ENCODE data around the gene DHRS11. TPM values are rescaled to one million over a fixed set of nuclear protein-coding genes. Genes with fewer than 3 reads are reported as not detected.
A peak's percentile ranks its signal among the peaks of the same experiment; 100 is the strongest.

The DHRS11 gene
- total and polyA plus RNA-seq, 11 donors = 11.0 to 22.2 (median 13.5) TPM

GRCh38 chr17:36553459-36553858 is 38.2 kb upstream of the DHRS11 start:
- H3K9me3 ChIP-seq = no peaks in the 10 kb centered on the region
- no peak overlapping the region for H3K4me3 ChIP-seq
- peaks cover 0 to 50% (median 39%) of the 10 kb centered on the region in 9 donors for H3K36me3 ChIP-seq
- no peak for ATAC-seq
- DNase-seq = no peak
- no peaks in the 10 kb centered on the region for H3K27me3 ChIP-seq
- WGBS, 4 donors = 80 to 87% (median 85%) methylated on average over 3 of the region's 3 CpGs
- intact Hi-C loops (cut with DNase I) = no loop called here
- peaks cover 0 to 58% (median 31%) of the 10 kb centered on the region in 12 donors for H3K4me1 ChIP-seq
- no peak overlapping the region for H3K27ac ChIP-seq
- TF ChIP-seq, protein P1, sequence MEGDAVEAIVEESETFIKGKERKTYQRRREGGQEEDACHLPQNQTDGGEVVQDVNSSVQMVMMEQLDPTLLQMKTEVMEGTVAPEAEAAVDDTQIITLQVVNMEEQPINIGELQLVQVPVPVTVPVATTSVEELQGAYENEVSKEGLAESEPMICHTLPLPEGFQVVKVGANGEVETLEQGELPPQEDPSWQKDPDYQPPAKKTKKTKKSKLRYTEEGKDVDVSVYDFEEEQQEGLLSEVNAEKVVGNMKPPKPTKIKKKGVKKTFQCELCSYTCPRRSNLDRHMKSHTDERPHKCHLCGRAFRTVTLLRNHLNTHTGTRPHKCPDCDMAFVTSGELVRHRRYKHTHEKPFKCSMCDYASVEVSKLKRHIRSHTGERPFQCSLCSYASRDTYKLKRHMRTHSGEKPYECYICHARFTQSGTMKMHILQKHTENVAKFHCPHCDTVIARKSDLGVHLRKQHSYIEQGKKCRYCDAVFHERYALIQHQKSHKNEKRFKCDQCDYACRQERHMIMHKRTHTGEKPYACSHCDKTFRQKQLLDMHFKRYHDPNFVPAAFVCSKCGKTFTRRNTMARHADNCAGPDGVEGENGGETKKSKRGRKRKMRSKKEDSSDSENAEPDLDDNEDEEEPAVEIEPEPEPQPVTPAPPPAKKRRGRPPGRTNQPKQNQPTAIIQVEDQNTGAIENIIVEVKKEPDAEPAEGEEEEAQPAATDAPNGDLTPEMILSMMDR (IDR thresholded peaks at IDR 0.05) = no peak
- TF ChIP-seq POLR2A (IDR thresholded peaks at IDR 0.05) = no peak

DNA sequence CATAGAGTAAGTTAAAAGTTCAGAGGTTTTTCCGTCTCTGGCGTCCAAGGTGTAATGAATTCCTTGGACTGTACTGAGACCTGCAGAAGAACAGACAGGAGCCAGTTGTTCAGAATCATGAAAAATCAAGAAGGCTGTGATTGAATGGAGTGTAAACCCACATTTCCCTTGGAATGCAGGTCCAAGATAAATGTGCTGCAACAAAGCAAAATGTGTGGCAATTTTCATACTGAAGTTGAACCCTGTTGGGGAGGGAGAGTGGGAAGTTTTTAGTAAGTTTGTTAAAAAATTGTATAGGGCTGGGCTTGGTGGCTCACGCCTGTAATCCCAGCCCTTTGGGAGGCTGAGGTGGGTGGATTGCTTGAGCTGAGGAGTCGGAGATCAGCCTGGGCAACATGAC is 25.6 kb upstream of the DHRS11 start:
- H3K9me3 ChIP-seq = no peaks in the 10 kb centered on the region
- intact Hi-C loops (cut with DNase I) = no loop called here
- no peak for DNase-seq
- peaks cover 0 to 100% (median 94%) of the 10 kb centered on the region in 9 donors for H3K36me3 ChIP-seq
- 94 to 98% (median 95%) methylated on average over 4 of the region's 4 CpGs for WGBS, 4 donors
- peaks cover 0 to 4% (median 0%) of the 10 kb centered on the region in 12 donors for H3K4me1 ChIP-seq
- H3K27me3 ChIP-seq = no peaks in the 10 kb centered on the region
- ATAC-seq = no peak
- TF ChIP-seq POLR2A (IDR thresholded peaks at IDR 0.05) = no peak
- TF ChIP-seq, protein P1 (IDR thresholded peaks at IDR 0.05) = no peak
- no peak overlapping the region for H3K27ac ChIP-seq
- no peak overlapping the region for H3K4me3 ChIP-seq

GRCh38 chr17:36575028-36575427 is 16.7 kb upstream of the DHRS11 start:
- peak in 1 of 5 donors; percentile 42 for DNase-seq
- Histone ChIP-seq H3K36me3 (peaks cover 0 to 92% (median 71%) of the 10 kb centered on the region in 9 donors), H3K27me3 (no peaks in the 10 kb centered on the region), H3K27ac (no peak overlapping the region), H3K9me3 (no peaks in the 10 kb centered on the region), H3K4me1 (peaks cover 0 to 9% (median 2%) of the 10 kb centered on the region in 12 donors), H3K4me3 (no peak overlapping the region)
- WGBS, 4 donors = 95 to 98% (median 96%) methylated on average over 11 to 12 of the region's 12 CpGs
- no peak for ATAC-seq
- intact Hi-C loops (cut with DNase I) = no loop called here
- TF ChIP-seq POLR2A (IDR thresholded peaks at IDR 0.05) = no peak
- TF ChIP-seq, protein P1 (IDR thresholded peaks at IDR 0.05) = no peak

DNA sequence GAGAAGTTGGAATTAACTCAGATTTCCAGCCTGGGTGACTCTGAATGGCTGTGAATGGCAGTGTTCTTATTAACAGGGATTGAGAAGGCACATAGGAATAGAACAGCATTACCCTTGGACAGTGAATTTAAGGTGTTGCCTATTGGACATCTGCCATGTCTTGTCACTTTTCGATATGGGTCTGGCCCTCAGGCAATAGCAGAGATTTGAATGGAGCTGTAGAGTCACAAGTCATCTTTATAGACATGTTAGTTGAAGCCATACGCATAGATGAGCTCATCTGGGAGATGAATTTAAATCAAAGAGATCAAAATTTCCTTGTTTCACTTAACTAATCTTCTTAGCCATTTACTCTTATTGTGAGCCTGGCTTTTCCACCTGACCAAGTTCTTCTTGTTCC is 14.9 kb upstream of the DHRS11 start:
- Histone ChIP-seq H3K4me3 (no peak overlapping the region), H3K4me1 (peaks cover 0 to 9% (median 2%) of the 10 kb centered on the region in 12 donors), H3K27me3 (no peaks in the 10 kb centered on the region), H3K27ac (no peak overlapping the region), H3K9me3 (no peaks in the 10 kb centered on the region), H3K36me3 (peaks cover 0 to 92% (median 72%) of the 10 kb centered on the region in 9 donors)
- TF ChIP-seq, protein P1 (IDR thresholded peaks at IDR 0.05) = no peak
- no peak for TF ChIP-seq POLR2A (IDR thresholded peaks at IDR 0.05)
- DNase-seq (no peak), ATAC-seq (peak in 1 of 4 donors; percentile 14)
- WGBS, 4 donors = 63 to 69% (median 67%) methylated on average over 2 of the region's 2 CpGs
- intact Hi-C loops (cut with DNase I) = no loop called here

Data from heart left ventricle (tissue), 16 donors.